ENCODE data around the gene DIP2B.
A peak's percentile ranks its signal among the peaks of the same experiment; 100 is the strongest.
"Not testable (repeated sequence)": the region's sequence is repeated elsewhere in the genome, so short reads cannot be mapped to it uniquely, and the experiment has no call there.

Gene DIP2B

DNA sequence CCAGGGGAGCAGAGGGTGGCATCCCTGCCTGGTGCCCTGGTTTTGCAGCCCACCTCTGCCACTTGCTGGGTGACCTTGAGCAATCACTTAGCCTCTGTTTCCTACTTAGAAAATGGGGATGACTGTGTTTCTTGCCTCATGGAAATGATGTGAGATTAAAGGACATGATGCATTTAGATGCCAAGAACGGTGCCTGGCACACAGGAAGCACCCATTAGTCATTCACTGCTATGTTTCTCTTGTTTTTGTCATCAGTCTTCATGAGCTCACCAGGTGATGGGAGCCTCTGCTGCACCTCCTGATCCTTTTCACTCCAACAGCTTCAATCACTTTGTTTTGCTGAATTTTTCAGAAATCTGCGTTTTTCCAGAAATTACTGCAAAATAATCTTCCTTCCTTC is 235.5 kb downstream of the DIP2B start:
- DNase-seq: peak; percentile 43

GRCh38 chr12:50742776-50743175 is 238.0 kb downstream of the DIP2B start:
- no peak for DNase-seq

GRCh38 chr12:50745861-50746260 is 241.1 kb downstream of the DIP2B start:
- DNase-seq: peak; percentile 12

- DNase-seq: peak; percentile 22
These were observed 241.6 kb downstream of the DIP2B start for GRCh38 chr12:50746431-50746830.

- no peak for DNase-seq
These were observed 243.0 kb downstream of the DIP2B start for GRCh38 chr12:50747817-50748216.

DNA sequence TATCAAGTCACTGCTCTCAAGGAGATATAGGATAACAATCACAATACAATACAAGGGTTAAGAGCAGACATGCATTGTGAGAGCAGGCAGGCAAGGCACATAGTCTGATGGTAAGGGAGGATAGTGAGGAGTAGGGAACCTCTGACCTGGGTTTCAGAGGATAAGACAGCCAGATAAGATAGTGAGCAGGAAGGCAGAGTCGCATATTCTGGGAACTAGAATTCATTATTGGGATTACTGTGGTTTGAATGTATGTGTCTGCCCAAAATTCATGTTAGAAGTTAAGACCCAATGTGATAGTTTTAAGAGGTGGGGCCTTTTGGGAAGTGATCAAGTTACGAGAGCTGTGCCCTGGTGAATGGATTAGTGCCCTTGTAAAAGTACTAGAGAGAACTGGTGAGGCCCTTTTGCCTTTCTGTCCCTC is 244.7 kb downstream of the DIP2B start:
- peak; percentile 6 for DNase-seq

- DNase-seq: peak; percentile 23
These were observed 245.6 kb downstream of the DIP2B start for GRCh38 chr12:50750366-50750765.

DNA sequence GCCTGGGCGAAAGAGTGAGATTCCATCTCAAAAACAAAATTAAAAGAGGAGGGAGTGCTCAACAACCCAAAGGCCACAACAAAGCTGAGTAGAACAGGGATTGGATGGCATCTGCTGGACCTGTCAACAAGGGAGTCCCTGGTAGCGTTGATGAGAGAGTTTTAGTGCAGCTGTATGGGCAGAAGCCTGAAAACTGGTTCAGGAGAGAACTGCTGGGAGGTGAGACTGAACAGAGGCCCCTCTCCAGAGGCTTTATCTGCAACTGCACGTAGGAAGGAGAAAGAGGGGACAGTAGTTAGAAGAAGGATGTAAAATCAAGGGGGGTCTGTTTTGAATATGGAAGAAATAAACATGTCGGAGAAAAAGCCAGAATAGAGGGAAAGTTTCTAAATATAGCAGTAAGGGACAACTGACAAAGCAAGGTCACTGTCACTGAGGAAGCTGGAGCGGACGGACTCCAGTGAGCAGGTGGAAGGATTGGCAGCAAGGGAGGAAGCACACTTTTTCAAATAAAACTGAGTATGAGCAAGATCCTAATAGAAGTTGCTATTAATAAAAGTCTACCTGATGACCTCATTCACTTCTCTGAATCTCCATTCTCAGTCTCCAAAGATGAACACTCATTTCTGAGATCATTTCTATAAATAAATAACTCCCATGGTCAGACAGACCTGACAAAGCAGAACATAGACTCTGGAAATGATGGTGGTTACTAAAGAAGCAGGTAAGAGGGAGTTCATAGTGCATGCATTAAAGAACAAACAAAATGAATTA is 247.3 kb downstream of the DIP2B start:
- no peak for DNase-seq

GRCh38 chr12:50753232-50753769 is 248.5 kb downstream of the DIP2B start:
- DNase-seq: peak; percentile 26

DNA sequence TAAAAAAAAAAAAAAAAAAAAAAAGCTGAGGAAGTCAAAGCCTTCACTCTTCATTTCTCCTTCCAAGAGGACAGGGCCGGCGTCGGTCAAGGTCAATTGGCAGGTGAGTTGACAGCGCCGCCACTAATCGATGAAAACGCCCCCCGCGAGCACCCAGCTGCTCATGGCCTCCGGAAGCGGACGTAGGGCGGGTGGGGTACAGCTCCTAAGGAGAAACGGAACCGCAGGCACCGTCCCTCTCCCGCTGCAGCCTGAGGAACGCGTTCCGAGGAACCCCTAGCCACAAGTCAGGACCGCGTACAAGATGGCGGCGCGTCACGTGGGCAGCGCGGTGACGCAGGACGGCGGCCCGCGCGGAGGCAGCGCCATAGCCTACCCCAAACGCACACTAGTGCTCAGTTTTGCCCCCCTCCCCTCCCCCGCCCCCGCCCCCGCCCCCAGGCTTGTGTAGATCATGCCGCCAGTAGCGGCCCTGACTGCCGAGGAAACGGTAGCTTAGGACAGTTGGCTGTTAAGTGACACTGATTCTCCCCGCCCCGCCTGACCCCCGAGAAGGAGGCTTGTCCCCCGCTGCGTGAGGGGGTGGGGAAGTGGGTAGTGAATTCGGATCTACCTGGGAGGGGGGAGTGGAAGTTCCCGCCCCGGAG is 259.0 kb downstream of the DIP2B start, which contains the start of gene ATF1:
ATF1 (plus strand) TSS at position 463 of the 647 bp plus-strand sequence. CDS start 16,045 bp downstream, outside the sequence.
- DNase-seq: peak; percentile 93

GRCh38 chr12:50764286-50765094 is 259.7 kb downstream of the DIP2B start:
- DNase-seq: no peak

GRCh38 chr12:50765095-50765911 is 260.5 kb downstream of the DIP2B start:
- peak; percentile 45 for DNase-seq

DNA sequence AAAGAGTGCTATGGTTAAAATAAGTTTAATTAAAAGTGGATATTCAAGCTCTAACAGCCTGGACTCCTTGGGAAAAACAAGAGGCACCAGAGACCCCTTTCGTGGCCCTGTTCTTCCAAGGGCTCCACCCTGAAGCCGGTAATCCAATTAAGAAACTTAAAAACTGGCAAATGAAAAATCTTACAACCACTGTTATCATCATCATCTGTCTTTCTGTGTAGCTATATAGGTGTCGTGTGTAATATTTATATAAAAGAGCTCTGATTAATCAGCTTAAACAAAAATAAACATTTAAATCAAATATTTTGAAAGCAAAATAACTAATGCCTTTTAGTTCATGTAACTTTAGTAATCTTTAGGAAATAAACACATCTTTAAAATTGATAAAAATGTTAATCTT is 263.6 kb downstream of the DIP2B start:
- DNase-seq: no peak

DNA sequence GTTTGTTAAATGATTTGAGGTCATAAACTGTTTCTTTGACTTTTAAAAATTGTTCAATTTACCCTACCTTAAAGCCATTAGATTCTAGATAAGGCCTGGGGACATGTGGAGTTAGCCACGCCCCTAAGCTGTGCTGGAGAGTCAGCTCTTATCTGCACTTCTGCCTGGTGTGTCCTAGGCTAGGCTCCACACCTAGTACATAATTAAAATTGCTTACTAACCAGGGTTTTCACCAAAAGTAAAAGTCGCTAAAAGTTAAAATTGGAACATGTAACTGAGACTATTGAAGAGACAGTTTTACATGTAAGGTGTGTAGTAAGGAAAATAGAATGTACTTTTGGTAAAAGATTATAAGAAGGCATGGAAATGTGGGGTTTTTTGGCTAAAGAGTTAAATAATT is 264.0 kb downstream of the DIP2B start:
- DNase-seq: not testable (repeated sequence)

DNA sequence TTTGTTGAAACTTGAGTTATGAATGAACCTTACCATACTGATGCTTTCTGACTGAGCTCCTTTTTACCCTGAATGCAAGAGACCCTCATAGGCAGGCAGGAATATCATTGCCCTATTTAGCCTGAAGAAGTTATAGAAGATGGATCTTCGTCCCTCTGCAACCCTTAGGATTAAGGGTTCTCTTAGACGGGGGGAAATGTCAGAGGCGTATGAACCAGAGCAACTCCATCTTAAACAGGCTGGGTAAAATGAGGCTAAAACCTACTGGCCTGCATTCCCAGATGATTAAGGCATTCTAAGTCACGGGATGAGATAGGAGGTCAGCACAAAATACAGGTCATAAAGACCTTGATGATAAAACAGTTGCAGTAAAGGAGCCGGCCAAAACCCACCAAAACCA is 266.6 kb downstream of the DIP2B start:
- no peak for DNase-seq

DNA sequence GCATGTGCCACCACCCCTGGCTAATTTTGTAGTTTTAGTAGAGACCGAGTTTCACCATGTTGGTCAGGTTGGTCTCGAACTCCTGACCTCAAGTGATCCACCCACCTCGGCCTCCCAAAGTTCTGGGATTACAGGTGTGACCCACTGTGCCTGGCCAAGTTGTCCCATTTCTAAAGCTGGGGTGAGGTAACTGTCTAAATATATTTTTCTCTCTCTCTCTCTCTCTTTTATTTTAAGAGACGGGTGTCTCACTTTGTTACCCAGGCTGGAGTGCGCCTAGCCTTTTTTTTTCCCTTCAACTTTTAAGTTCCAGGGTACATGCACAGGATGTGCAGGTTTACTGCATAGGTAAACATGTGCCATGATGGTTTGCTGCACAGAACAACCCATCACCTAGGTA is 267.7 kb downstream of the DIP2B start:
- DNase-seq: no peak

DNA sequence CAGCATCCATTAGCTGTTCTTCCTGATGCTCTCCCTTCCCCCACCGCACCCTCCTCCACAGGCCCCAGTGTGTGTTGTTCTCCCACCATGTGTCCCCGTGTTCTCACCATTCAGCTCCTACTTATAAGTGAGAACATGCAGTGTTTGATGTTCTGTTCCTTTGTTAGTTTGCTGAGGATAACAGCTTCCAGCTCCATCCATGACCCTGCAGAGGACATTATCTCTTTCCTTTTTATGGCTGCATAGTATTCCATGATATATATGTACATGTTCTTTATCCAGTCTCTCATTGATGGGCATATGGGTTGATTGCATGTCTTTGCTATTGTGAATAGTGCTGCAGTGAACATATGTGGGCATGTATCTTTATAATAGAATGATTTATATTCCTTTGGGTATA is 268.1 kb downstream of the DIP2B start:
- DNase-seq: no peak

- DNase-seq: no peak
These were observed 270.5 kb downstream of the DIP2B start for GRCh38 chr12:50775251-50775650.

GRCh38 chr12:50776749-50777728 is 272.3 kb downstream of the DIP2B start:
- no peak for DNase-seq

DNA sequence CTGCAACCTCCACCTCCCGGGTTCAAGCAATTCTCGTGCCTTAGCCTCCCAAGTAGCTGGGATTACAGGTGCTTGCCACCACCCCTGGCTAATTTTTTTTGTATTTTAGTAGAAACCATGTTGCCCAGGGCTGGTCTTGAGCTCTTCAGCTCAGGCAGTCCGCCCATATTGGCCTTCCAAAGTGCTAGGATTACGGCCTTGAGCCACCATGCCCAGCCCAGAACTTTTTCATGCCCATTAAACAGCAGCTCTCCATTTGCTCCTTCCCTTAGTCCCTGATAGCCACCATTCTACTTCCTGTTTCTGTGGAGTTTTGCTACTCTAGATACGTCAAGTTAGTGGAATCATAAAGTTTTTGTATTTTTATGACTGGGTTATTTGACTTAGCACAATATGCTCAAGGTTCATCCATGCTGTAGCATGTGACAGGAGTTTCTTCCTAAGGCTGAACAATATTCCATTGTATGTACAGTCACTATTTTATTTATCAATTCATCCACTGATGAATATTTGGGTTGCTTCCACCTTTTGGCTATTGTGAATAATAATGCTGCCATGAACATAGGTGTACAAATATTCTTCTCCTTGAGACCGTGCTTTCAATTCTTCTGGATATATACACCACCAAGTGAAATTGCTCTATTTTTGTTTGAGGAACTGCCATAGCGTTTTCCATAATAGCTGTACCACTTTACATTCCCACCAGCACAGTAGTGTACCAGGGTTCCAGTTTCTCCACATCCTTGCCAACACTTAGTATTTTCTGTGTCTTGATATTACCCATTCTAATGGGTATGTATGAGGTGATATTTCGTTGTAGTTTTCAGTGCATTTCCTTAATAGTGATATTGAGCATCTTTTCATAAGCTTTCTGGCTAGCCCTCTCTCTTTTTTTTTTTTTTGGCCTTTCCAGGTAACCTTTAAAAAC is 274.1 kb downstream of the DIP2B start:
- DNase-seq: no peak

Measured in activated CD8-positive, alpha-beta memory T cell treated with anti-CD3 and anti-CD28 coated beads, Interleukin-2, amount 50 U/mL, for 48 hours (primary cell).